IMR-90 (cell line): ENCODE results near the gene RPL18. TPM values are rescaled to one million over a fixed set of nuclear protein-coding genes. Genes with fewer than 3 reads are reported as not detected.

Experiments used
- ATAC-seq: fragments of 200-7000 bp; cut with Tn5 transposase; 2 replicates; pipeline ENCODE4 v1.9.1; 2020; ENCODE audit warnings: low read depth, mild to moderate bottlenecking, moderate library complexity
- BruUV-seq: library from RNA; stranded (reverse); fragments of 400-500 nt; replicated peaks from 2 replicates; lab custom pipeline; 2021; lab: Mats Ljungman, UMichigan
- CTCF ChIA-PET: fragments of 300-600 bp; formaldehyde crosslinking; extraction: SDS; loops from one replicate; lab custom pipeline; 2021; ENCODE audit warnings: antibody characterized with exemption; lab: Yijun Ruan, JAX
- POLR2A ChIA-PET: fragments of 300-600 bp; sonication (Branson Sonifier 250); formaldehyde crosslinking; loops from one replicate; lab custom pipeline; 2022; ENCODE audit warnings: antibody characterized with exemption; ENCODE audit not compliant: unreplicated experiment; lab: Charles Lee
- DNase-seq: peaks from one replicate; pipeline ENCODE4 v3.0.0; 2013
- H2AFZ ChIP-seq: replicated peaks from 2 replicates; pipeline ENCODE3; 2013; ENCODE audit warnings: low read length, mild to moderate bottlenecking; ENCODE audit not compliant: poor library complexity
- H2AK5ac ChIP-seq: 2 replicates; pipeline ENCODE4 v1.6.1; 2013; ENCODE audit warnings: low read depth, low read length, inconsistent platforms
- H2AK9ac ChIP-seq: replicated peaks from 2 replicates; pipeline ENCODE3; 2013; ENCODE audit warnings: mild to moderate bottlenecking, low read depth, low read length, moderate library complexity; ENCODE audit not compliant: poor library complexity
- H2BK120ac ChIP-seq: 2 replicates; pipeline ENCODE4 v1.6.1; 2013; ENCODE audit warnings: low read depth, low read length, inconsistent platforms
- H2BK15ac ChIP-seq: 3 replicates; pipeline ENCODE4 v1.6.1; 2013; ENCODE audit warnings: low read depth, low read length, inconsistent platforms
- H2BK20ac ChIP-seq: 2 replicates; pipeline ENCODE4 v1.6.1; 2013; ENCODE audit warnings: low read depth, mild to moderate bottlenecking, inconsistent platforms, low read length, moderate library complexity
- H2BK5ac ChIP-seq: 2 replicates; pipeline ENCODE4 v1.6.1; 2013; ENCODE audit warnings: mild to moderate bottlenecking, low read depth, low read length, inconsistent platforms; ENCODE audit not compliant: poor library complexity, severe bottlenecking
- H3K14ac ChIP-seq: replicated peaks from 2 replicates; pipeline ENCODE4 v1.6.1; 2013; ENCODE audit warnings: low read depth, low read length, inconsistent platforms
- H3K18ac ChIP-seq: 2 replicates; pipeline ENCODE4 v1.6.1; 2013; ENCODE audit warnings: low read depth, low read length, control low read depth
- H3K23ac ChIP-seq: 2 replicates; pipeline ENCODE4 v1.6.1; 2013; ENCODE audit warnings: low read depth, low read length, inconsistent platforms
- H3K27ac ChIP-seq: 2 replicates; pipeline ENCODE4 v1.5.1; 2013; ENCODE audit warnings: mild to moderate bottlenecking, control low read depth, low read length; ENCODE audit not compliant: insufficient read depth
- H3K27me3 ChIP-seq: 2 replicates; pipeline ENCODE4 v1.6.1; 2013; ENCODE audit warnings: low read length; ENCODE audit not compliant: control insufficient read depth, insufficient read depth
- H3K36me3 ChIP-seq: 2 replicates; pipeline ENCODE4 v1.6.1; 2013; ENCODE audit warnings: low read length, mixed read lengths; ENCODE audit not compliant: control insufficient read depth, insufficient read depth
- H3K4ac ChIP-seq: 2 replicates; pipeline ENCODE4 v1.6.1; 2013; ENCODE audit warnings: low read depth, low read length, inconsistent platforms
- H3K4me1 ChIP-seq: 2 replicates; pipeline ENCODE4 v1.6.1; 2013; ENCODE audit warnings: low read length, mixed read lengths; ENCODE audit not compliant: control insufficient read depth, insufficient read depth
- H3K4me2 ChIP-seq: 2 replicates; pipeline ENCODE4 v1.6.1; 2013; ENCODE audit warnings: low read depth, mild to moderate bottlenecking, control low read depth, low read length, moderate library complexity
- H3K4me3 ChIP-seq: 2 replicates; pipeline ENCODE4 v1.5.1; 2013; ENCODE audit warnings: low read depth, mild to moderate bottlenecking, control low read depth, low read length, moderate library complexity; ENCODE audit not compliant: insufficient read depth
- H3K56ac ChIP-seq: 2 replicates; pipeline ENCODE4 v1.6.1; 2013; ENCODE audit warnings: low read length, inconsistent platforms; ENCODE audit not compliant: insufficient read depth; ENCODE audit errors: extremely low read depth
- H3K79me1 ChIP-seq, 2 experiments: 2 replicates each; pipeline ENCODE4 v1.6.1; 2013; ENCODE audit warnings: low read length in 2 of 2, inconsistent platforms in 1 of 2, low read depth in 1 of 2
- H3K9ac ChIP-seq: 2 replicates; pipeline ENCODE4 v1.6.1; 2013; ENCODE audit warnings: low read depth, low read length, control low read depth
- H3K9me1 ChIP-seq: 2 replicates; pipeline ENCODE4 v1.6.1; 2013; ENCODE audit warnings: low read length, inconsistent platforms; ENCODE audit not compliant: insufficient read depth
- H3K9me3 ChIP-seq: 2 replicates; pipeline ENCODE4 v1.6.1; 2013; ENCODE audit warnings: low read length; ENCODE audit not compliant: control insufficient read depth, insufficient read depth
- H4K20me1 ChIP-seq: 2 replicates; pipeline ENCODE4 v1.6.1; 2013; ENCODE audit warnings: low read length, inconsistent platforms; ENCODE audit not compliant: insufficient read depth
- H4K5ac ChIP-seq: 2 replicates; pipeline ENCODE4 v1.6.1; 2013; ENCODE audit warnings: mild to moderate bottlenecking, low read depth, low read length, control low read depth
- H4K8ac ChIP-seq, 2 experiments: 2 replicates each; pipeline ENCODE4 v1.6.1; 2013; ENCODE audit warnings: low read depth in 2 of 2, low read length in 2 of 2, control low read depth in 1 of 2, inconsistent platforms in 1 of 2
- H4K91ac ChIP-seq: 2 replicates; pipeline ENCODE4 v1.6.1; 2013; ENCODE audit warnings: low read depth, low read length, inconsistent platforms; ENCODE audit not compliant: insufficient read depth
- CEBPB ChIP-seq: IDR thresholded peaks from 2 replicates; pipeline ENCODE4 v1.6.1; 2012; ENCODE audit warnings: low read depth, low read length, improper control_type of control experiment
- CHD1 ChIP-seq: IDR thresholded peaks from 2 replicates; pipeline ENCODE4 v1.6.1; 2012; ENCODE audit warnings: low read depth, low read length, improper control_type of control experiment
- ELK1 ChIP-seq: fragments of 150-350 bp; IDR thresholded peaks from 2 replicates; pipeline ENCODE4 v1.6.1; 2016; ENCODE audit warnings: low read depth, mild to moderate bottlenecking, low read length, moderate library complexity, borderline replicate concordance
- FOS ChIP-seq: fragments of 150-350 bp; IDR thresholded peaks from 2 replicates; pipeline ENCODE4 v1.6.1; 2016; ENCODE audit warnings: low read depth, low read length
- MAFK ChIP-seq: IDR thresholded peaks from 2 replicates; pipeline ENCODE4 v1.6.1; 2012; ENCODE audit warnings: low read depth, low read length, improper control_type of control experiment
- MAZ ChIP-seq: IDR thresholded peaks from 2 replicates; pipeline ENCODE4 v1.6.1; 2012; ENCODE audit warnings: low read depth, mild to moderate bottlenecking, low read length, improper control_type of control experiment, moderate library complexity, borderline replicate concordance
- MXI1 ChIP-seq: IDR thresholded peaks from 2 replicates; pipeline ENCODE4 v1.6.1; 2012; ENCODE audit warnings: low read depth, mild to moderate bottlenecking, low read length, moderate library complexity, borderline replicate concordance
- NFE2L2 ChIP-seq: fragments of 150-350 bp; IDR thresholded peaks from 2 replicates; pipeline ENCODE4 v1.6.1; 2016; ENCODE audit warnings: low read depth, mild to moderate bottlenecking, low read length
- POLR2A ChIP-seq: IDR thresholded peaks from 2 replicates; pipeline ENCODE4 v1.6.1; 2012; ENCODE audit warnings: mild to moderate bottlenecking, low read depth, low read length
- RAD21 ChIP-seq: IDR thresholded peaks from 2 replicates; pipeline ENCODE4 v1.6.1; 2012; ENCODE audit warnings: low read length, improper control_type of control experiment
- RCOR1 ChIP-seq: IDR thresholded peaks from 2 replicates; pipeline ENCODE4 v1.6.1; 2012; ENCODE audit warnings: mild to moderate bottlenecking, low read length, improper control_type of control experiment; ENCODE audit not compliant: insufficient replicate concordance
- RFX5 ChIP-seq: IDR thresholded peaks from 2 replicates; pipeline ENCODE4 v1.8.0; 2012; ENCODE audit warnings: low read depth, mild to moderate bottlenecking, low read length, moderate library complexity
- SMC3 ChIP-seq: fragments of 150-350 bp; IDR thresholded peaks from 2 replicates; pipeline ENCODE4 v1.6.1; 2016; ENCODE audit warnings: low read depth, mild to moderate bottlenecking, antibody characterized with exemption, low read length, moderate library complexity
- WGBS, 2 experiments: methylation state at CpG; one replicate each; pipeline versions ENCODE4 v1.1.5 to v1.1.7; 2013; ENCODE audit warnings: missing lambda C conversion rate in 2 of 2; ENCODE audit not compliant: insufficient read length in 1 of 2; ENCODE audit errors: extremely low coverage in 2 of 2; 5-methylcytosine and 5-hydroxymethylcytosine counted together
- dilution Hi-C: fragments of 300-500 bp; cut with HindIII; formaldehyde crosslinking; loops from one replicate; pipeline ENCODE4 v1.14.3; 2018; ENCODE audit warnings: low sequenced_read_pairs; ENCODE audit not compliant: unreplicated experiment
- in situ Hi-C: fragments of 300-500 bp; cut with MboI; formaldehyde crosslinking; loops from 3 replicates; pipeline ENCODE4 v1.14.3; 2019; ENCODE audit warnings: low sequenced_read_pairs, inconsistent platforms, mixed read lengths
- intact Hi-C: fragments of 100-400 bp; cut with micrococcal nuclease; formaldehyde crosslinking; loops from 2 replicates; pipeline ENCODE4 v1.10.0; 2022
- polyA plus RNA-seq, 3 experiments: library from polyadenylated mRNA; depleted of rRNA; stranded (reverse); fragments of >200 nt; gene quantifications; 2 replicates each; pipeline ENCODE4 v1.2.3, GENCODE V29; 2012; ENCODE audit warnings: low replicate concordance in 1 of 3
- total RNA-seq: library from RNA; depleted of rRNA; stranded (reverse); fragments of >200 nt; gene quantifications from 2 replicates; pipeline ENCODE4 v1.2.3, GENCODE V29; 2012
- TF ChIP-seq, protein P1 (sequence below): conservative IDR thresholded peaks from 2 replicates; pipeline ENCODE4 v1.5.1; 2012; ENCODE audit warnings: mild to moderate bottlenecking, low read depth, low read length, improper control_type of control experiment

RPL18 gene
- total and polyA plus RNA-seq, 2 of the 4 experiments (the other 2 are of a cell fraction) = 1,909 to 2,254 TPM

- TF ChIP-seq ELK1 (no peak), RFX5 (no peak), SMC3 (no peak), MAFK (no peak)
Observed at GRCh38 chr19:48587387-48587786, 31.6 kb downstream of the RPL18 start (continued).

- Histone ChIP-seq H3K36me3 (no peaks in the 10 kb centered on the region), H2BK20ac (no peak overlapping the region), H3K9me3 (no peaks in the 10 kb centered on the region), H3K4me1 (peaks cover 2% of the 10 kb centered on the region; the same call in 1 of the 2 replicates), H3K4me3 (no peak overlapping the region), H2AK9ac (no peak overlapping the region), H3K18ac (no peak overlapping the region), H2BK120ac (no peak overlapping the region), H4K5ac (no peak overlapping the region), H3K4ac (no peak overlapping the region), H3K27me3 (no peaks in the 10 kb centered on the region), H4K20me1 (no peaks in the 10 kb centered on the region), H4K8ac (no peak overlapping the region), H3K23ac (no peak overlapping the region), H2BK15ac (no peak overlapping the region), H3K9me1 (no peaks in the 10 kb centered on the region), H3K9ac (no peak overlapping the region), H3K79me1 (no peaks in the 10 kb centered on the region), H2BK5ac (no peak overlapping the region), H3K14ac (no peak overlapping the region), H3K27ac (no peak overlapping the region), H2AK5ac (no peak overlapping the region), H3K56ac (no peak overlapping the region), H2AFZ (no peak overlapping the region), H3K4me2 (no peak overlapping the region), H4K91ac (no peak overlapping the region)
- no peak for DNase-seq
- intact Hi-C loops (loop anchor here (10.0 kb wide), 1 partner anchor 257 kb away; the partner anchor contains the start of gene EMP3), dilution Hi-C loops (no loop called here), in situ Hi-C loops (loop anchor here (5.0 kb wide), 1 partner anchor 75 kb away; no protein-coding TSS in a partner anchor)
- ChIA-PET POLR2A (no interaction called here), CTCF (no interaction called here)
- WGBS, 2 experiments = no CpG with 5 or more reads among the region's 2 CpGs
- BruUV-seq = no TSS peak
- no peak for ATAC-seq
- TF ChIP-seq RAD21 = no peak
- TF ChIP-seq RFX5 = no peak
- TF ChIP-seq ELK1 = no peak
- TF ChIP-seq MXI1 = no peak
- TF ChIP-seq RCOR1 = no peak
- TF ChIP-seq POLR2A = no peak
- TF ChIP-seq MAZ = no peak
- TF ChIP-seq, protein P1, sequence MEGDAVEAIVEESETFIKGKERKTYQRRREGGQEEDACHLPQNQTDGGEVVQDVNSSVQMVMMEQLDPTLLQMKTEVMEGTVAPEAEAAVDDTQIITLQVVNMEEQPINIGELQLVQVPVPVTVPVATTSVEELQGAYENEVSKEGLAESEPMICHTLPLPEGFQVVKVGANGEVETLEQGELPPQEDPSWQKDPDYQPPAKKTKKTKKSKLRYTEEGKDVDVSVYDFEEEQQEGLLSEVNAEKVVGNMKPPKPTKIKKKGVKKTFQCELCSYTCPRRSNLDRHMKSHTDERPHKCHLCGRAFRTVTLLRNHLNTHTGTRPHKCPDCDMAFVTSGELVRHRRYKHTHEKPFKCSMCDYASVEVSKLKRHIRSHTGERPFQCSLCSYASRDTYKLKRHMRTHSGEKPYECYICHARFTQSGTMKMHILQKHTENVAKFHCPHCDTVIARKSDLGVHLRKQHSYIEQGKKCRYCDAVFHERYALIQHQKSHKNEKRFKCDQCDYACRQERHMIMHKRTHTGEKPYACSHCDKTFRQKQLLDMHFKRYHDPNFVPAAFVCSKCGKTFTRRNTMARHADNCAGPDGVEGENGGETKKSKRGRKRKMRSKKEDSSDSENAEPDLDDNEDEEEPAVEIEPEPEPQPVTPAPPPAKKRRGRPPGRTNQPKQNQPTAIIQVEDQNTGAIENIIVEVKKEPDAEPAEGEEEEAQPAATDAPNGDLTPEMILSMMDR = no peak
- no peak for TF ChIP-seq CEBPB
- TF ChIP-seq MAFK = no peak
- TF ChIP-seq NFE2L2 = no peak
- no peak for TF ChIP-seq CHD1
- no peak for TF ChIP-seq FOS
Observed at GRCh38 chr19:48582168-48582567, 36.8 kb downstream of the RPL18 start.
